HepG2 (cell line): ENCODE measurements around the gene MYH7B.

ENCODE experiments used
- CTCF ChIP-seq: sonication (generic); formaldehyde crosslinking; IDR thresholded peaks from 2 replicates; pipeline ENCODE4 v1.5.0; 2020; ENCODE audit warnings: mild to moderate bottlenecking, missing genetic modification reagents, moderate library complexity
- PHB2 ChIP-seq: fragments of 450-650 bp; IDR thresholded peaks from 2 replicates; pipeline ENCODE4 v1.6.1; 2018; ENCODE audit not compliant: partially characterized antibody
- PHF8 ChIP-seq: sonication (generic); formaldehyde crosslinking; IDR thresholded peaks from 2 replicates; pipeline ENCODE4 v1.5.0; 2020; ENCODE audit warnings: missing genetic modification reagents
- SRSF9 ChIP-seq: fragments of 200-400 bp; formaldehyde crosslinking; IDR thresholded peaks from 2 replicates; pipeline ENCODE4 v1.6.1; 2018; ENCODE audit warnings: borderline replicate concordance, mild to moderate bottlenecking, low read depth, low read length; ENCODE audit not compliant: insufficient read depth, poor library complexity, severe bottlenecking
- TP53 ChIP-seq: sonication (generic); formaldehyde crosslinking; conservative IDR thresholded peaks from 2 replicates; pipeline ENCODE4 v1.4.0; 2020; ENCODE audit warnings: missing genetic modification reagents
- TRIM22 ChIP-seq: fragments of 450-650 bp; IDR thresholded peaks from 2 replicates; pipeline ENCODE4 v1.6.1; 2017
- ZBTB1 ChIP-seq: sonication (generic); formaldehyde crosslinking; IDR thresholded peaks from 2 replicates; pipeline ENCODE4 v1.4.0; 2020; ENCODE audit warnings: missing genetic modification reagents, borderline replicate concordance
- ZNF264 ChIP-seq: sonication (generic); formaldehyde crosslinking; IDR thresholded peaks from 2 replicates; pipeline ENCODE4 v1.4.0; 2020; ENCODE audit warnings: missing genetic modification reagents
- ZNF484 ChIP-seq: sonication (generic); formaldehyde crosslinking; IDR thresholded peaks from 2 replicates; pipeline ENCODE4 v1.5.1; 2020; ENCODE audit warnings: mild to moderate bottlenecking, low read depth, missing genetic modification reagents, borderline replicate concordance
- ZNF782 ChIP-seq: sonication (generic); formaldehyde crosslinking; IDR thresholded peaks from 2 replicates; pipeline ENCODE4 v1.4.0; 2020; ENCODE audit warnings: missing genetic modification reagents, mild to moderate bottlenecking, borderline replicate concordance
- TF ChIP-seq, protein P1 (sequence below): IDR thresholded peaks from 2 replicates; pipeline ENCODE4 v1.6.1; 2016; ENCODE audit warnings: low read depth, control low read depth
- TF ChIP-seq, protein P2 (sequence below): IDR thresholded peaks from 2 replicates; pipeline ENCODE4 v1.4.0; 2020; ENCODE audit warnings: mild to moderate bottlenecking, missing genetic modification reagents

DNA sequence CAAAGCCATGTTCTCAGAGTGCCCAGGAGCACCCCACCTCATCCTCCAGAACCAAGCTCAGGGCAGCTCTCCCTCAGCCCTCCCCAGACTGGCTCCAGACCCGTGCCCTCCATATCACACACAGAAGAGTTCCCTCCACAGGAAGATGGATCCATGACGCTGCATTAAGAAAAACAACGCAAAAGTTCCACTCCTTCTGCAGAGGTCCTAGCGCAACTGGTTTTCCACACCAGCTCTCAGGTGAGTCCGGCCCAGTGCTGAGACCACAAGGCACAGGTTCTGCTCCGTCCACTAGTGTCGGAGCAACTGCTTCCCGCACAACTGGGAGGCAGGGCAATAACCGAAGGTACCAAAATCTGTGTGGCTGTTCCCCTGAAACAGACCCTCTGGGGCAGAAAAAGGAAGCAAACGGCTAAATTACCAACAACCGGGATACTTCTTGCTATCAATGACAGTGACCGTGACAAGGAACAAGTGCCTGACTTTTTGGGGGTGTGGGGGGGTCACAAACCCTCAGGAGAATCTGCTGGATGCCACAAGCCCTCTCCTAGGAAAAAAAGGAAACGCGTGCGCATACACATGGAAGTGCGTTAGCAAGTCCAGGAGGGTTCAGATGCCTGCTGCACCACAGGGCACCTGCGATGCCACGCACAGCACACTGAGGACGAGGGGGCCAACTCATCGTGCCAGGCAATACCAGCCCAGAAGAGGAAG is 49.2 kb downstream of the MYH7B start:
- TF ChIP-seq PHB2 = no peak
- no peak for TF ChIP-seq ZBTB1 (CRISPR knock-in tag)
- no peak for TF ChIP-seq CTCF (CRISPR knock-in tag)
- no peak for TF ChIP-seq ZNF484 (CRISPR knock-in tag)
- TF ChIP-seq ZNF782 = no peak
- TF ChIP-seq, protein P1, sequence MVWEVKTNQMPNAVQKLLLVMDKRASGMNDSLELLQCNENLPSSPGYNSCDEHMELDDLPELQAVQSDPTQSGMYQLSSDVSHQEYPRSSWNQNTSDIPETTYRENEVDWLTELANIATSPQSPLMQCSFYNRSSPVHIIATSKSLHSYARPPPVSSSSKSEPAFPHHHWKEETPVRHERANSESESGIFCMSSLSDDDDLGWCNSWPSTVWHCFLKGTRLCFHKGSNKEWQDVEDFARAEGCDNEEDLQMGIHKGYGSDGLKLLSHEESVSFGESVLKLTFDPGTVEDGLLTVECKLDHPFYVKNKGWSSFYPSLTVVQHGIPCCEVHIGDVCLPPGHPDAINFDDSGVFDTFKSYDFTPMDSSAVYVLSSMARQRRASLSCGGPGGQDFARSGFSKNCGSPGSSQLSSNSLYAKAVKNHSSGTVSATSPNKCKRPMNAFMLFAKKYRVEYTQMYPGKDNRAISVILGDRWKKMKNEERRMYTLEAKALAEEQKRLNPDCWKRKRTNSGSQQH (CRISPR knock-in tag) = no peak
- TF ChIP-seq ZNF264 (CRISPR knock-in tag) = no peak
- TF ChIP-seq PHF8 = no peak
- TF ChIP-seq, protein P2, sequence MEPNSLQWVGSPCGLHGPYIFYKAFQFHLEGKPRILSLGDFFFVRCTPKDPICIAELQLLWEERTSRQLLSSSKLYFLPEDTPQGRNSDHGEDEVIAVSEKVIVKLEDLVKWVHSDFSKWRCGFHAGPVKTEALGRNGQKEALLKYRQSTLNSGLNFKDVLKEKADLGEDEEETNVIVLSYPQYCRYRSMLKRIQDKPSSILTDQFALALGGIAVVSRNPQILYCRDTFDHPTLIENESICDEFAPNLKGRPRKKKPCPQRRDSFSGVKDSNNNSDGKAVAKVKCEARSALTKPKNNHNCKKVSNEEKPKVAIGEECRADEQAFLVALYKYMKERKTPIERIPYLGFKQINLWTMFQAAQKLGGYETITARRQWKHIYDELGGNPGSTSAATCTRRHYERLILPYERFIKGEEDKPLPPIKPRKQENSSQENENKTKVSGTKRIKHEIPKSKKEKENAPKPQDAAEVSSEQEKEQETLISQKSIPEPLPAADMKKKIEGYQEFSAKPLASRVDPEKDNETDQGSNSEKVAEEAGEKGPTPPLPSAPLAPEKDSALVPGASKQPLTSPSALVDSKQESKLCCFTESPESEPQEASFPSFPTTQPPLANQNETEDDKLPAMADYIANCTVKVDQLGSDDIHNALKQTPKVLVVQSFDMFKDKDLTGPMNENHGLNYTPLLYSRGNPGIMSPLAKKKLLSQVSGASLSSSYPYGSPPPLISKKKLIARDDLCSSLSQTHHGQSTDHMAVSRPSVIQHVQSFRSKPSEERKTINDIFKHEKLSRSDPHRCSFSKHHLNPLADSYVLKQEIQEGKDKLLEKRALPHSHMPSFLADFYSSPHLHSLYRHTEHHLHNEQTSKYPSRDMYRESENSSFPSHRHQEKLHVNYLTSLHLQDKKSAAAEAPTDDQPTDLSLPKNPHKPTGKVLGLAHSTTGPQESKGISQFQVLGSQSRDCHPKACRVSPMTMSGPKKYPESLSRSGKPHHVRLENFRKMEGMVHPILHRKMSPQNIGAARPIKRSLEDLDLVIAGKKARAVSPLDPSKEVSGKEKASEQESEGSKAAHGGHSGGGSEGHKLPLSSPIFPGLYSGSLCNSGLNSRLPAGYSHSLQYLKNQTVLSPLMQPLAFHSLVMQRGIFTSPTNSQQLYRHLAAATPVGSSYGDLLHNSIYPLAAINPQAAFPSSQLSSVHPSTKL = no peak
- no peak for TF ChIP-seq TP53 (CRISPR knock-in tag)
- TF ChIP-seq SRSF9 = no peak
- no peak for TF ChIP-seq TRIM22
